LNCaP clone FGC (cell line): ENCODE data around the gene BICD2.

ENCODE experiments used
- DNase-seq: peaks from one replicate; pipeline ENCODE4 v3.0.0-alpha.2; 2011; ENCODE audit warnings: low read depth
- H3K4me3 ChIP-seq: 2 replicates; pipeline ENCODE4 v1.5.1; 2011; ENCODE audit warnings: mild to moderate bottlenecking, low read depth, low read length, control low read depth
- TF ChIP-seq, protein P1 (sequence below): IDR thresholded peaks from 2 replicates; pipeline ENCODE4 v1.5.1; 2012; ENCODE audit warnings: mild to moderate bottlenecking; ENCODE audit not compliant: control insufficient read depth, insufficient read depth; ENCODE audit errors: extremely low read depth

BICD2 gene

DNA sequence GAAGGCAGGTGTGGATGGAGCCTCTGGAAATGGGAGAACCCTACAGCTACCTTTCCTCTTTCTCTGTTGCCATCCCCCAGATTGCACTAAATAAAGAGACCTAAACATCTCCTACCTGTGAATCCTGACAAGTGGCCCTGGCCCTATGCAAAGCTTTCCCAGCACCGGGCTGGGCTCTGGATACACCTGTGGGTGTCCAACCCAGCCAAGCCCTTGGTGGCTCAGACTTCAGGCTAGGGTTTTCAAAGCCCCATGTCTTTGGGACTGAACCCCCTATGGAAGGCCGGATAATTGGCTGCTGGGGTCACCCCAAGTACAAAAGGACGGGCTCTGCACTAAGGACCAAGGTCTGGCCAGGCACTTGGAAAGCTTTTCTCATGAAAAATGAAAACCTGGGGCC, 50.6 kb downstream of the BICD2 start:
- no peak overlapping the region for H3K4me3 ChIP-seq
- DNase-seq, result no peak

GRCh38 chr9:92713528-92713927, 51.1 kb downstream of the BICD2 start:
- TF ChIP-seq, protein P1, sequence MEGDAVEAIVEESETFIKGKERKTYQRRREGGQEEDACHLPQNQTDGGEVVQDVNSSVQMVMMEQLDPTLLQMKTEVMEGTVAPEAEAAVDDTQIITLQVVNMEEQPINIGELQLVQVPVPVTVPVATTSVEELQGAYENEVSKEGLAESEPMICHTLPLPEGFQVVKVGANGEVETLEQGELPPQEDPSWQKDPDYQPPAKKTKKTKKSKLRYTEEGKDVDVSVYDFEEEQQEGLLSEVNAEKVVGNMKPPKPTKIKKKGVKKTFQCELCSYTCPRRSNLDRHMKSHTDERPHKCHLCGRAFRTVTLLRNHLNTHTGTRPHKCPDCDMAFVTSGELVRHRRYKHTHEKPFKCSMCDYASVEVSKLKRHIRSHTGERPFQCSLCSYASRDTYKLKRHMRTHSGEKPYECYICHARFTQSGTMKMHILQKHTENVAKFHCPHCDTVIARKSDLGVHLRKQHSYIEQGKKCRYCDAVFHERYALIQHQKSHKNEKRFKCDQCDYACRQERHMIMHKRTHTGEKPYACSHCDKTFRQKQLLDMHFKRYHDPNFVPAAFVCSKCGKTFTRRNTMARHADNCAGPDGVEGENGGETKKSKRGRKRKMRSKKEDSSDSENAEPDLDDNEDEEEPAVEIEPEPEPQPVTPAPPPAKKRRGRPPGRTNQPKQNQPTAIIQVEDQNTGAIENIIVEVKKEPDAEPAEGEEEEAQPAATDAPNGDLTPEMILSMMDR, result no peak
- DNase-seq, result no peak

More for the DNA sequence above, 50.6 kb downstream of the BICD2 start:
- TF ChIP-seq, protein P1, result no peak

GRCh38 chr9:92712767-92713166, 51.9 kb downstream of the BICD2 start:
- TF ChIP-seq, protein P1, result no peak
- no peak overlapping the region for H3K4me3 ChIP-seq
- DNase-seq, result no peak

More at GRCh38 chr9:92713528-92713927, 51.1 kb downstream of the BICD2 start:
- H3K4me3 ChIP-seq, result no peak overlapping the region

GRCh38 chr9:92711844-92712243, 52.8 kb downstream of the BICD2 start:
- no peak for DNase-seq
- no peak overlapping the region for H3K4me3 ChIP-seq

DNA sequence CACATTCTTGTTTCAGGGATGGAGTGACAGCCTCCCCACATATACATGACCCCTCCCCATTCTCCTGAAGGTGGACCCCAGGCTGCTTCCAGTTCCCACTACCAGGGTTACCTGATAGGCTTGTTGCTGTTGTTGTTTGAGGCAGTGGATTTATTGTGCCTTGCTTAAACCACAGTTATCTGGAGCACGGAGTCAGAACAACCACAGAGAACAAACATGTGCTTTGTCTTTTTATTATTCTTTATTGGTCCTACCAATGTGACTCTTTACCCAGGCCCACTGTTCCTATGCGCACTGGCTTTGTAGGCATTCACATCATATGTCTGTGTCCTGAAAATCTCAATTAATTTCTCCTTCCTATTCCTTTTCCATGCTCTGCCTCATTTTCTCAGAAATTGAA, 53.5 kb downstream of the BICD2 start:
- H3K4me3 ChIP-seq, result no peak overlapping the region
- TF ChIP-seq, protein P1, result no peak
- no peak for DNase-seq

More at GRCh38 chr9:92711844-92712243, 52.8 kb downstream of the BICD2 start:
- TF ChIP-seq, protein P1, result no peak

- DNase-seq, result no peak
- TF ChIP-seq, protein P1, result no peak
- H3K4me3 ChIP-seq, result no peak overlapping the region
These were observed 54.3 kb downstream of the BICD2 start for GRCh38 chr9:92710368-92710767.

GRCh38 chr9:92709954-92710353, 54.7 kb downstream of the BICD2 start:
- no peak for DNase-seq
- TF ChIP-seq, protein P1, result no peak
- no peak overlapping the region for H3K4me3 ChIP-seq
